GM19035 (cell line): ENCODE data around the gene HLA-DQB1.
"Not testable (repeated sequence)": the region's sequence is repeated elsewhere in the genome, so short reads cannot be mapped to it uniquely, and the experiment has no call there.

Experiments
- ATAC-seq: cut with Tn5 transposase; IDR thresholded peaks from one replicate; pipeline ENCODE4 v1.9.1; 2021; ENCODE audit not compliant: unreplicated experiment

HLA-DQB1 gene

GRCh38 chr6:32666420-32667300 lies at the start of gene HLA-DQB1:
Gene HLA-DQB1, minus strand, starts transcription at chr6:32666657. Its CDS starts 50 bp downstream, at chr6:32666607.
- ATAC-seq = peak; percentile 56

GRCh38 chr6:32713241-32713640 lies 46.8 kb upstream of the HLA-DQB1 start:
- no peak for ATAC-seq

- no peak for ATAC-seq
Measured at GRCh38 chr6:32709625-32710024, 43.2 kb upstream of the HLA-DQB1 start.

- not testable (repeated sequence) for ATAC-seq
Measured at GRCh38 chr6:32705164-32705563, 38.7 kb upstream of the HLA-DQB1 start.

GRCh38 chr6:32703347-32703746 lies 36.9 kb upstream of the HLA-DQB1 start:
- ATAC-seq = no peak

- no peak for ATAC-seq
Measured at GRCh38 chr6:32700391-32701040, 34.1 kb upstream of the HLA-DQB1 start.

- ATAC-seq = no peak
Measured at GRCh38 chr6:32697031-32697430, 30.6 kb upstream of the HLA-DQB1 start.

GRCh38 chr6:32692019-32692418 lies 25.6 kb upstream of the HLA-DQB1 start:
- ATAC-seq = no peak

GRCh38 chr6:32689531-32690501 lies 23.4 kb upstream of the HLA-DQB1 start:
- no peak for ATAC-seq

GRCh38 chr6:32685603-32686002 lies 19.1 kb upstream of the HLA-DQB1 start:
- peak; percentile 89 for ATAC-seq

- ATAC-seq = no peak
Measured at GRCh38 chr6:32684246-32684645, 17.8 kb upstream of the HLA-DQB1 start.

- no peak for ATAC-seq
Measured at GRCh38 chr6:32680055-32680454, 13.6 kb upstream of the HLA-DQB1 start.

- ATAC-seq = no peak
Measured at GRCh38 chr6:32679492-32679891, 13.0 kb upstream of the HLA-DQB1 start.

GRCh38 chr6:32674123-32674522 lies 7.7 kb upstream of the HLA-DQB1 start:
- ATAC-seq = not testable (repeated sequence)

GRCh38 chr6:32671908-32672307 lies 5.5 kb upstream of the HLA-DQB1 start:
- ATAC-seq = not testable (repeated sequence)

- ATAC-seq = no peak
Measured at GRCh38 chr6:32669893-32670292, 3.4 kb upstream of the HLA-DQB1 start.

GRCh38 chr6:32669240-32669639 lies 2.8 kb upstream of the HLA-DQB1 start:
- ATAC-seq = no peak

- ATAC-seq = peak; percentile 66
Measured at GRCh38 chr6:32668226-32668747, 1.8 kb upstream of the HLA-DQB1 start.

- ATAC-seq = no peak
Measured at GRCh38 chr6:32665661-32666060, 796 bp downstream of the HLA-DQB1 start.

- ATAC-seq = no peak
Measured at GRCh38 chr6:32664827-32665362, 1.6 kb downstream of the HLA-DQB1 start.
